NCI-H1105 treated with DMSO at 0.1 percent for 48 hours (cell line): ENCODE data around the gene MTERF2.
"Not testable (repeated sequence)": the region's sequence is repeated elsewhere in the genome, so short reads cannot be mapped to it uniquely, and the experiment has no call there.

Experiments used
- DNase-seq: peaks from one replicate; lab custom pipeline; 2025; lab: John Stamatoyannopoulos, UW

MTERF2 gene

GRCh38 chr12:106986625-106987389, at the start of gene MTERF2:
TSS of gene MTERF2 (minus strand) at chr12:106987146. CDS start at chr12:106978714, 8,432 bp downstream.
- DNase-seq: peak; percentile 91

GRCh38 chr12:107035733-107036132, 48.8 kb upstream of the MTERF2 start:
- DNase-seq: no peak

- DNase-seq: no peak
These were observed 47.1 kb upstream of the MTERF2 start for GRCh38 chr12:107033758-107034739.

- DNase-seq: no peak
These were observed 45.3 kb upstream of the MTERF2 start for GRCh38 chr12:107032266-107032665.

GRCh38 chr12:107031061-107031460, 44.1 kb upstream of the MTERF2 start:
- DNase-seq: no peak

GRCh38 chr12:107029081-107029480, 42.1 kb upstream of the MTERF2 start:
- DNase-seq: no peak

GRCh38 chr12:107027636-107028053, 40.7 kb upstream of the MTERF2 start:
- DNase-seq: no peak

- no peak for DNase-seq
These were observed 40.1 kb upstream of the MTERF2 start for GRCh38 chr12:107026806-107027635.

- DNase-seq: not testable (repeated sequence)
These were observed 39.4 kb upstream of the MTERF2 start for GRCh38 chr12:107026356-107026755.

- DNase-seq: no peak
These were observed 38.7 kb upstream of the MTERF2 start for GRCh38 chr12:107025671-107026070.

GRCh38 chr12:107019546-107019945, 32.6 kb upstream of the MTERF2 start:
- DNase-seq: no peak

- no peak for DNase-seq
These were observed 30.1 kb upstream of the MTERF2 start for GRCh38 chr12:107017042-107017441.

- DNase-seq: peak; percentile 28
These were observed 27.1 kb upstream of the MTERF2 start for GRCh38 chr12:107014055-107014454.

- no peak for DNase-seq
These were observed 25.9 kb upstream of the MTERF2 start for GRCh38 chr12:107012736-107013425.

- DNase-seq: no peak
These were observed 24.6 kb upstream of the MTERF2 start for GRCh38 chr12:107011519-107011918.

GRCh38 chr12:107007411-107007810, 20.5 kb upstream of the MTERF2 start:
- no peak for DNase-seq

- DNase-seq: not testable (repeated sequence)
These were observed 15.7 kb upstream of the MTERF2 start for GRCh38 chr12:107002665-107003064.

- DNase-seq: no peak
These were observed 12.5 kb upstream of the MTERF2 start for GRCh38 chr12:106999446-106999845.

- no peak for DNase-seq
These were observed 11.0 kb upstream of the MTERF2 start for GRCh38 chr12:106997916-106998315.

- DNase-seq: not testable (repeated sequence)
These were observed 9.2 kb upstream of the MTERF2 start for GRCh38 chr12:106996102-106996501.

GRCh38 chr12:106994579-106995220, 7.8 kb upstream of the MTERF2 start:
- DNase-seq: no peak
